OCI-LY7 (cell line): ENCODE measurements around the gene TTLL10.

Experiments
- CTCF ChIP-seq: fragments of 200-600 bp; sonication (generic); conservative IDR thresholded peaks from 2 replicates; pipeline ENCODE4 v1.5.1; 2014; ENCODE audit warnings: mild to moderate bottlenecking, antibody characterized with exemption, low read length, moderate library complexity, mixed read lengths
- EZH2phosphoT487 ChIP-seq: fragments of 200-600 bp; sonication (generic); IDR thresholded peaks from 2 replicates; pipeline ENCODE4 v1.6.1; 2018; ENCODE audit warnings: low read depth, borderline replicate concordance, mild to moderate bottlenecking, mixed run types, antibody characterized with exemption, low read length, moderate library complexity, mixed read lengths

DNA sequence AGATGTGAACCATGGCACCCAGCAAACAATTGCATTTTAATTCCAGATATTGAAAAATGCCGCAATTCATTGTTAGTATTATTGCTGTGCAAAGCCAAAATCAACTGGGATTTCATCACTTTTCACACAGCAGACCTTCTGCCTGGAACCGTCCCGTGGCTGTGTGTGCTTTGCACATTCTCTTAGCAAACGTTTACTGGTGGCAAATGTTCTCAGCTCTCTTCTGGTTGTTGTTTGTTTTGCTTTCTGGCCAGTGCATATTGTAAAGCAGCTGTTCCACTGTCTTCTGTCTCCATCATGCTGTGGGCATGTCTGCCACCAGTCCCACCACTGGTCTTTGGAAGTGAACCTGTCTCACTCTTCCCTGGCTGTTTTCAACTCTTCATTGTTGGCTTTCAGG lies 19.8 kb upstream of the TTLL10 start:
- TF ChIP-seq CTCF: no peak
- TF ChIP-seq EZH2phosphoT487: no peak
